OCI-LY7 (cell line): ENCODE data around the gene RAB26.
"Not testable (repeated sequence)": the region's sequence is repeated elsewhere in the genome, so short reads cannot be mapped to it uniquely, and the experiment has no call there.

Experiments
- CTCF ChIP-seq: fragments of 200-600 bp; sonication (generic); conservative IDR thresholded peaks from 2 replicates; pipeline ENCODE4 v1.5.1; 2014; ENCODE audit warnings: mild to moderate bottlenecking, antibody characterized with exemption, low read length, moderate library complexity, mixed read lengths
- EZH2phosphoT487 ChIP-seq: fragments of 200-600 bp; sonication (generic); IDR thresholded peaks from 2 replicates; pipeline ENCODE4 v1.6.1; 2018; ENCODE audit warnings: low read depth, borderline replicate concordance, mild to moderate bottlenecking, mixed run types, antibody characterized with exemption, low read length, moderate library complexity, mixed read lengths

GRCh38 chr16:2117341-2117740, 31.1 kb upstream of the RAB26 start:
- not testable (repeated sequence) for TF ChIP-seq CTCF, EZH2phosphoT487
